Astrocyte of the cerebellum (primary cell): Measurements from ENCODE around the gene IL4.

Source experiments
- DNase-seq: peaks from one replicate; pipeline ENCODE4 v3.0.0-alpha.2; 2011; ENCODE audit warnings: low read depth
- H3K4me3 ChIP-seq: 2 replicates; pipeline ENCODE4 v1.5.1; 2011; ENCODE audit warnings: mild to moderate bottlenecking, low read depth, low read length, moderate library complexity
- CTCF ChIP-seq: IDR thresholded peaks from 2 replicates; pipeline ENCODE4 v1.5.1; 2012; ENCODE audit warnings: low read length, low read depth, moderate library complexity, mild to moderate bottlenecking; ENCODE audit errors: missing control alignments
- in situ Hi-C: cut with HindIII; loops from 2 replicates; pipeline ENCODE4 v1.10.0; 2017; ENCODE audit warnings: low sequenced_read_pairs

The IL4 gene

GRCh38 chr5:132725745-132726144 lies 52.0 kb downstream of the IL4 start:
- in situ Hi-C loops, result no loop called here

GRCh38 chr5:132729896-132730295 lies 56.1 kb downstream of the IL4 start:
- TF ChIP-seq CTCF, result no peak
- no peak overlapping the region for H3K4me3 ChIP-seq
- DNase-seq, result no peak
- in situ Hi-C loops, result no loop called here

More at GRCh38 chr5:132725745-132726144, 52.0 kb downstream of the IL4 start:
- no peak for TF ChIP-seq CTCF
- no peak for DNase-seq
- no peak overlapping the region for H3K4me3 ChIP-seq
